Aorta (tissue), 5 donors: ENCODE results near the gene GORASP1. TPM values are rescaled to one million over a fixed set of nuclear protein-coding genes. Genes with fewer than 3 reads are reported as not detected.

Experiments
- ATAC-seq: fragments of 200-7000 bp; cut with Tn5 transposase; one replicate; pipeline ENCODE4 v1.9.1; 2022; ENCODE audit warnings: moderate library complexity; ENCODE audit not compliant: low FRiP score
- DNase-seq, 2 donors: peaks; one replicate each; pipeline ENCODE4 v3.0.0-alpha.2; 2020
- H3K27ac ChIP-seq, 2 donors: one replicate each; pipeline ENCODE4 v1.5.1; 2013; ENCODE audit warnings: low read length in 2 of 2, mild to moderate bottlenecking in 2 of 2, moderate library complexity in 2 of 2, control low read depth in 1 of 2, inconsistent platforms in 1 of 2, low read depth in 1 of 2
- H3K27me3 ChIP-seq, 2 donors: one replicate each; pipeline ENCODE4 v1.6.1; 2013; ENCODE audit warnings: control low read depth in 1 of 2, low read length in 1 of 2, mild to moderate bottlenecking in 1 of 2, moderate library complexity in 1 of 2; ENCODE audit not compliant: insufficient read depth in 2 of 2, control insufficient read depth in 1 of 2
- H3K36me3 ChIP-seq, 2 donors: one replicate each; pipeline ENCODE4 v1.6.1; 2013; ENCODE audit warnings: control low read depth in 1 of 2, low read length in 1 of 2, mild to moderate bottlenecking in 1 of 2; ENCODE audit not compliant: insufficient read depth in 2 of 2, control insufficient read depth in 1 of 2
- H3K4me1 ChIP-seq, 2 donors: one replicate each; pipeline ENCODE4 v1.6.1; 2013; ENCODE audit warnings: low read length in 2 of 2, control low read depth in 1 of 2, mild to moderate bottlenecking in 1 of 2, moderate library complexity in 1 of 2; ENCODE audit not compliant: insufficient read depth in 2 of 2, control insufficient read depth in 1 of 2
- H3K4me3 ChIP-seq, 2 donors: one replicate each; pipeline ENCODE4 v1.5.1; 2013; ENCODE audit warnings: low read length in 2 of 2, control low read depth in 1 of 2, mild to moderate bottlenecking in 1 of 2
- H3K9me3 ChIP-seq: one replicate; pipeline ENCODE4 v1.6.1; 2013; ENCODE audit warnings: mild to moderate bottlenecking, low read length; ENCODE audit not compliant: control insufficient read depth
- WGBS, 2 donors: extraction: QIAGEN DNeasy Blood & Tissue Kit; methylation state at CpG; one replicate each; pipeline ENCODE4 v1.1.7; 2013; 5-methylcytosine and 5-hydroxymethylcytosine counted together
- intact Hi-C, 2 donors: fragments of 100-400 bp; cut with DNase I; formaldehyde crosslinking; loops; one replicate each; pipeline versions ENCODE4 v1.14.2 to v1.15.0; 2022
- polyA plus RNA-seq, 2 donors: library from polyadenylated mRNA; stranded (reverse); fragments of 200-250 nt; gene quantifications; one replicate each; pipeline ENCODE4 v1.2.3, GENCODE V29; 2013
- total RNA-seq, 2 donors: library from RNA; stranded (reverse); fragmentation: NEBNext Ultra II Directional; extraction: Animal tissue kit (Norgen Biotek cat#: 25700); gene quantifications; one replicate each; pipeline ENCODE4 v1.2.1, GENCODE V29; 2021
- donor health status: healthy with polysubstance abuse.
- donor health status: Bipolar disorder and iron deficiency.
- donor health status: DM: no; HTN: no; CAD: no.
- donor health status: DM: no; HTN: no; CAD: no.
- donor health status: DM: yes; HTN: yes; CAD: no.

GORASP1 gene
- total and polyA plus RNA-seq, 4 donors = 14.7 to 66.3 (median 57.2) TPM

- Histone ChIP-seq H3K9me3 (no peaks in the 10 kb centered on the region), H3K27me3 (no peaks in the 10 kb centered on the region), H3K27ac (no peak overlapping the region), H3K4me3 (no peak overlapping the region), H3K36me3 (peaks cover 0 to 2% of the 10 kb centered on the region in 2 donors), H3K4me1 (no peaks in the 10 kb centered on the region)
- DNase-seq (no peak), ATAC-seq (no peak)
- WGBS, 2 donors = 90 to 94% methylated on average over 2 of the region's 2 CpGs
- intact Hi-C loops = no loop called here
Measured at GRCh38 chr3:39112535-39112934, 5.1 kb upstream of the GORASP1 start.

- H3K4me3 ChIP-seq = no peak overlapping the region
- H3K27me3 ChIP-seq = no peaks in the 10 kb centered on the region
- WGBS, 2 donors = 86% methylated on average over 3 of the region's 3 CpGs
- DNase-seq (no peak), ATAC-seq (no peak)
- no peaks in the 10 kb centered on the region for H3K4me1 ChIP-seq
- peaks cover 0 to 2% of the 10 kb centered on the region in 2 donors for H3K36me3 ChIP-seq
- H3K27ac ChIP-seq = no peak overlapping the region
- H3K9me3 ChIP-seq = no peaks in the 10 kb centered on the region
- intact Hi-C loops = no loop called here
Measured at GRCh38 chr3:39112113-39112512, 4.7 kb upstream of the GORASP1 start.

GRCh38 chr3:39110041-39110639, 2.7 kb upstream of the GORASP1 start:
- WGBS, 2 donors = 93 to 94% methylated on average over 2 of the region's 2 CpGs
- Histone ChIP-seq H3K4me3 (no peak overlapping the region), H3K9me3 (no peaks in the 10 kb centered on the region)

GRCh38 chr3:39109086-39109485, 1.7 kb upstream of the GORASP1 start:
- 91 to 93% methylated on average over 5 of the region's 5 CpGs for WGBS, 2 donors
- ATAC-seq = no peak
- H3K36me3 ChIP-seq = no peaks in the 10 kb centered on the region
- no peaks in the 10 kb centered on the region for H3K9me3 ChIP-seq
- H3K27ac ChIP-seq = no peak overlapping the region
- no peak for DNase-seq
- no peak overlapping the region for H3K4me3 ChIP-seq
- H3K27me3 ChIP-seq = no peaks in the 10 kb centered on the region
- intact Hi-C loops = loop anchor here (5.0 to 10.0 kb wide), 4 partner anchors 73 to 276 kb away; partner anchors contain the start of gene SLC25A38 (in 2 of the 2)
- H3K4me1 ChIP-seq = no peaks in the 10 kb centered on the region

More at GRCh38 chr3:39110041-39110639, 2.7 kb upstream of the GORASP1 start:
- no peak overlapping the region for H3K27ac ChIP-seq
- H3K4me1 ChIP-seq = no peaks in the 10 kb centered on the region
- no peaks in the 10 kb centered on the region for H3K27me3 ChIP-seq
- intact Hi-C loops = no loop called here
- DNase-seq = no peak
- ATAC-seq = no peak
- H3K36me3 ChIP-seq = no peaks in the 10 kb centered on the region

- Histone ChIP-seq H3K36me3 (no peaks in the 10 kb centered on the region), H3K4me3 (peak overlapping the region in 1 of 2 donors; percentile 86), H3K27ac (peak overlapping the region in 1 of 2 donors; percentile 51), H3K9me3 (no peaks in the 10 kb centered on the region), H3K27me3 (no peaks in the 10 kb centered on the region), H3K4me1 (no peaks in the 10 kb centered on the region)
- intact Hi-C loops = loop anchor here (5.0 to 10.0 kb wide), 4 partner anchors 74 to 277 kb away; partner anchors contain the start of gene SLC25A38 (in 2 of the 2)
- WGBS, 2 donors = 23 to 35% methylated on average over 2 of the region's 2 CpGs
- DNase-seq = no peak
- ATAC-seq = no peak
Measured at GRCh38 chr3:39108200-39108710, 828 bp upstream of the GORASP1 start.

- H3K27ac ChIP-seq = peak overlapping the region; percentile 50 to 51
- intact Hi-C loops = loop anchor here (2.0 to 10.0 kb wide), 5 partner anchors 40 to 278 kb away; partner anchors contain the start of gene SLC25A38 (in 2 of the 2)
- peak; percentile 63 for ATAC-seq
- H3K27me3 ChIP-seq = no peaks in the 10 kb centered on the region
- no peaks in the 10 kb centered on the region for H3K9me3 ChIP-seq
- peak; percentile 76 to 90 for DNase-seq
- H3K4me1 ChIP-seq = no peaks in the 10 kb centered on the region
- H3K4me3 ChIP-seq = peak overlapping the region; percentile 71 to 86
- no peaks in the 10 kb centered on the region for H3K36me3 ChIP-seq
- WGBS, 2 donors = 0% methylated on average over 55 of the region's 55 CpGs
Measured at GRCh38 chr3:39106851-39107387, 508 bp downstream of the GORASP1 start.

- H3K36me3 ChIP-seq = no peaks in the 10 kb centered on the region
- H3K9me3 ChIP-seq = no peaks in the 10 kb centered on the region
- H3K4me1 ChIP-seq = no peaks in the 10 kb centered on the region
- WGBS, 2 donors = 2 to 3% methylated on average over 16 of the region's 16 CpGs
- H3K27me3 ChIP-seq = no peaks in the 10 kb centered on the region
- peak overlapping the region; percentile 71 to 86 for H3K4me3 ChIP-seq
- intact Hi-C loops = loop anchor here (2.0 to 10.0 kb wide), 5 partner anchors 40 to 278 kb away; partner anchors contain the start of gene SLC25A38 (in 2 of the 2)
- ATAC-seq = no peak
- no peak for DNase-seq
- peak overlapping the region in 1 of 2 donors; percentile 51 for H3K27ac ChIP-seq
Measured at GRCh38 chr3:39106281-39106811, 1.1 kb downstream of the GORASP1 start.

GRCh38 chr3:39105687-39106063, 1.8 kb downstream of the GORASP1 start:
- Histone ChIP-seq H3K27ac (no peak overlapping the region), H3K4me1 (no peaks in the 10 kb centered on the region), H3K27me3 (no peaks in the 10 kb centered on the region), H3K9me3 (no peaks in the 10 kb centered on the region), H3K4me3 (no peak overlapping the region), H3K36me3 (no peaks in the 10 kb centered on the region)
- ATAC-seq = no peak
- no peak for DNase-seq
- intact Hi-C loops = loop anchor here (2.0 to 10.0 kb wide), 5 partner anchors 41 to 279 kb away; partner anchors contain the start of gene SLC25A38 (in 2 of the 2)
- 70 to 80% methylated on average over 3 of the region's 3 CpGs for WGBS, 2 donors
